ENCODE measurements around the gene GALR1. TPM values are rescaled to one million over a fixed set of nuclear protein-coding genes. Genes with fewer than 3 reads are reported as not detected.

The GALR1 gene
- total RNA-seq, 1 donor from 2014 or later, result 2.9 TPM

GRCh38 chr18:77205769-77206168 is 43.9 kb upstream of the GALR1 start:
- H3K4me1 Mint-ChIP-seq (ENCODE audit: low read depth), result no peaks in the 10 kb centered on the region
- H3K9me3 Mint-ChIP-seq (ENCODE audit: low read depth), result no peaks in the 10 kb centered on the region
- no peak for DNase-seq (ENCODE audit: low spot score, unreplicated experiment)
- peaks cover 8% of the 10 kb centered on the region for H3K27me3 Mint-ChIP-seq
- H3K4me3 Mint-ChIP-seq (ENCODE audit: low read depth), result no peak overlapping the region
- H3K27ac Mint-ChIP-seq, result no peak overlapping the region
- no peaks in the 10 kb centered on the region for H3K36me3 Mint-ChIP-seq (ENCODE audit: insufficient read depth)
- TF ChIP-seq CTCF (IDR thresholded peaks at IDR 0.05; ENCODE audit: unreplicated experiment), result no peak

- no peak overlapping the region for H3K27ac Mint-ChIP-seq
- no peaks in the 10 kb centered on the region for H3K4me1 Mint-ChIP-seq (ENCODE audit: low read depth)
- no peaks in the 10 kb centered on the region for H3K9me3 Mint-ChIP-seq (ENCODE audit: low read depth)
- no peaks in the 10 kb centered on the region for H3K36me3 Mint-ChIP-seq (ENCODE audit: insufficient read depth)
- no peak for TF ChIP-seq CTCF (IDR thresholded peaks at IDR 0.05; ENCODE audit: unreplicated experiment)
- H3K4me3 Mint-ChIP-seq (ENCODE audit: low read depth), result no peak overlapping the region
- no peak for DNase-seq (ENCODE audit: low spot score, unreplicated experiment)
- H3K27me3 Mint-ChIP-seq, result peaks cover 16% of the 10 kb centered on the region
These were observed 42.8 kb upstream of the GALR1 start for GRCh38 chr18:77206676-77207374.

DNA sequence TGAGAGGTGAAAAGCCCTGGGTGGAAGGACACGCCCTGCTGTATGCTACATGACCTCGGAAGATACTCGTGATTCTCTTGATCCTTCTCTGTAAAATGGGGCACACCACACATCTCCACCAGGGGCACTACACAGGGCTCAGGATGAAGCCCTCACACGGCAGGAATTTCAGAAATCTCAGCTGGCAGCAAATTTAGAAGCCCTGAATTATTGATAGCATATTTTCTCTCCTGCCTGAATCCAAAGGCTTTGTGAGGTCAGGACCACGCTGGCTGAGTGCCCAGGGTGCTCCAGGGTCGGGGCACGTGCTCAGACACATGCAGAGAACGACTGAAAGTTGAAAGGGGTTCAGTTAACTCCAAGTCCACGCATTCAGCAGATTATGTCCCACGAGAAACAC is 42.1 kb upstream of the GALR1 start:
- peak; percentile 49 for TF ChIP-seq CTCF (IDR thresholded peaks at IDR 0.05; ENCODE audit: unreplicated experiment)
- Mint-ChIP-seq H3K4me3 (ENCODE audit: low read depth) (no peak overlapping the region), H3K27me3 (peaks cover 17% of the 10 kb centered on the region), H3K4me1 (ENCODE audit: low read depth) (no peaks in the 10 kb centered on the region), H3K27ac (no peak overlapping the region), H3K9me3 (ENCODE audit: low read depth) (no peaks in the 10 kb centered on the region), H3K36me3 (ENCODE audit: insufficient read depth) (no peaks in the 10 kb centered on the region)
- no peak for DNase-seq (ENCODE audit: low spot score, unreplicated experiment)

DNA sequence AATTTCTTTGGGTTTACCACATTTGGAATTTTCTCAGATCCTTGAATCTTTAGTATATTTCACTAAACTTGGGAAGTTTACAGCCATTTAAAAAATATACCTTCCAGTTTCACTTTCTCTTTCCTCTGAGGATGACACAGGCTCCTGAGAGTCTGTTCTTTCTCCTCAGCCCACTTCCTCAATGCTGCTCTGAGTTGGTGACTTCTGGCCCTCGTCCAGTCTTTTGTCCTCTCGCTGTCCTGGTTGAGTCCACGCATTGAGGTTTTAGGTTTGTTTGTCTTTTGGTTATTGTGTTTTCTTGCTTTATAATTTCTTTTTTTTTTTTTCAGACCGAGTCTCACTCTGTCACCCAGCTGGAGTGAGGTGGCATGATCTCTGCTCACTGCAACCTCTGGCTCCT is 40.7 kb upstream of the GALR1 start:
- no peaks in the 10 kb centered on the region for H3K36me3 Mint-ChIP-seq (ENCODE audit: insufficient read depth)
- DNase-seq (ENCODE audit: low spot score, unreplicated experiment), result no peak
- H3K27me3 Mint-ChIP-seq, result peaks cover 14% of the 10 kb centered on the region
- no peaks in the 10 kb centered on the region for H3K4me1 Mint-ChIP-seq (ENCODE audit: low read depth)
- no peak overlapping the region for H3K27ac Mint-ChIP-seq
- H3K4me3 Mint-ChIP-seq (ENCODE audit: low read depth), result no peak overlapping the region
- H3K9me3 Mint-ChIP-seq (ENCODE audit: low read depth), result no peaks in the 10 kb centered on the region
- no peak for TF ChIP-seq CTCF (IDR thresholded peaks at IDR 0.05; ENCODE audit: unreplicated experiment)

DNA sequence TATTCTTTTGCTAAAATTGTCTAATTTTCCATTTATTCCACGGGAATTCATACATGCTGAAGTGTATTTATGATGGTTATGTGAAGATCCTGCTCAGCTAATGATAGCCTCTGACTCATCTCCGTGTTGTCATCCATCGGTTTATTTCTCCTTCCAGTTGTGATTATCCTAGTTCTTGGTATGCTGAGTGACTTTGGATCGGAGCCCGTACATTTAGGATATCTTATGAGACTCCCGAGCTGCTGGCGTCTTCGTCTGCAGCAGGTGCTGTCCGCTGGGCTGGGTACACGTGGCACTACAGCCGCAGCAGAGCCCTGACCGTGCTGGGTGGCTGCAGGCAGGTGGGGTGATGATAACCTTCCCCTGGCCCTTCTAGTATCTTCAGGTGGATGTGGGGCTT is 40.1 kb upstream of the GALR1 start:
- H3K27me3 Mint-ChIP-seq, result peaks cover 14% of the 10 kb centered on the region
- H3K9me3 Mint-ChIP-seq (ENCODE audit: low read depth), result no peaks in the 10 kb centered on the region
- H3K36me3 Mint-ChIP-seq (ENCODE audit: insufficient read depth), result no peaks in the 10 kb centered on the region
- TF ChIP-seq CTCF (IDR thresholded peaks at IDR 0.05; ENCODE audit: unreplicated experiment), result no peak
- H3K4me1 Mint-ChIP-seq (ENCODE audit: low read depth), result no peaks in the 10 kb centered on the region
- no peak overlapping the region for H3K4me3 Mint-ChIP-seq (ENCODE audit: low read depth)
- H3K27ac Mint-ChIP-seq, result no peak overlapping the region
- no peak for DNase-seq (ENCODE audit: low spot score, unreplicated experiment)

Data from progenitor cell of endocrine pancreas (in vitro differentiated cells).